GM21786 (cell line): ENCODE data around the gene NPEPPS.
A peak's percentile ranks its signal among the peaks of the same experiment; 100 is the strongest.

Experiments
- ATAC-seq: cut with Tn5 transposase; IDR thresholded peaks from one replicate; pipeline ENCODE4 v1.9.1; 2021; ENCODE audit not compliant: unreplicated experiment

Gene NPEPPS

DNA sequence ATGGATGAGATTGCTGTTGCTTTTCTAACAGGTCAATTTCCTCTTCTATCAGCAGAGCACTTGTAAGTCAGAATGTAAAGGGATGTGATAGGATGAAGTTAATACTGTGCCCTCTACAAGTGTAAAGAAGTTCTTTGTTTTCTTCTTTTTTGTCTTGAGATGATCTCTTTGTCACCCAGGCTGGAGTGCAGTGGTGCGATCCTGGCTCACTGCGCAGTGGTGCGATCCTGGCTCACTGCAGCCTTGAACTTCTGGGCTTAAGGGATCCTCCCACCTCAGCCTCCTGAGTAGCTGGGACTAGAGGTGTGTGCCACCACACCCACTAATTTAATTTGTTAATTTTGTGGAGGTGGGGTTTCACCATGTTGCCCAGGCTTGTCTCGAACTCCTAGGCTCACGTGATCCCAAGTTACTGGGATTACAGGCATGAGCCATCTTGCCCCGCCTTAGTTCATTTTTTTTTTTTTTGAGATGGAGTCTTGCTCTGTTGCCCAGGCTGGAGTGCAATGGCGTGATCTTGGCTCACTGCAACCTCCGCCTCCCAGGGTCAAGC lies 97.2 kb downstream of the NPEPPS start:
- ATAC-seq = no peak

DNA sequence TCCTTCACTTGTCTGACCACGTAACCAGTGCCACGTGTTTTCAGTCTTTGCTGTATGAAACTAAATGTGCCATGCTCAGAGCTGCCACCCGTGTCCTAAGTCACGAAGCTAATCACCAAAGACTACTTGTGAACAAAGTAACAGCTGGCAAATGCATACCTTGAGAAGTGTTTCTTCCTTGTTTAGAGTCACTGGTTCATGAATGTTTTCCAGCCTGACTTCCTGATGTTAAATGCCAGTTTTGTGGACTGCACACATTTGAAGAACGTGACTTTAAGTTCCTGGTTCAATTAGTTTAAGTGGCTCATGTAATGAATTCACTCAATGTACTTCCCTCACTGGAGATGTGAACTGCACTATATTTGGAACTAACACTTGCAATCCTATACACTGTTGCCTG lies 98.9 kb downstream of the NPEPPS start:
- ATAC-seq = no peak

DNA sequence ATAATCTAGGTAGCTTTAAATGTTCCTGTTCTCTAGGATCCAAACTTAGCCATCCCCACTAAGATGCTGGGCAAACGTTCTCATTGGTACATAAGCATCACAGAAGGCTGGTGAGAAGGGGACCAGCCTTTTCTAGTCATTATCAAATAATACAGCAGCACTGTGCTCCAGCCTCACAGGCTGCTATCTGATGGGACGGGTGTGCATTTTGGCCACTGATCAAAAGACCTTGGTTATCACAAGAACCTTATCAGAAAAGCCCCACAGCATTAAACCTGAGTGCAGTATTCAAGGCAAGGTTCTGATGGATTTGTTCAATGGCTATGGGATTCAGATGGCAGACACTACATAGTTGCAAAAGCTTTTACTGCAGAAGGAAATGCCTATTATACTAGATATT lies 99.7 kb downstream of the NPEPPS start:
- no peak for ATAC-seq

DNA sequence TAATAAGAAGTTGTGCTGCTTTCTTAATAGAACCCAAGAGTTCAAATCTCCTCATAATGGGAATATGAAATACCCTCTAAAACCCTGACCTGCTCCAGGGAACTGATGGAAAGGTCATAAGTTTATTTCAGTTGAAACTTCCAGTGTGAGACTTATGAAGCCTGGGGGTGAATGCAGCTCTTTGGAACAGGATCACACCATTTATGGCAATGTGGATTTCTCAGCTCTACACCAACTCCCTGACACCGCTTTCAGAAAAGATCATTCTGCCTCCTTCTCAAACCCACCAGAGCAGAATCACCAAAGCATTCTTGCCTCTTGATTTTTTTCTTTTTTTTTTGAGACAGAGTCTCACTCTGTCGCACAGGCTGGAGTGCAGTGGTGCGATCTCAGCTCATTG lies 102.1 kb downstream of the NPEPPS start:
- no peak for ATAC-seq

DNA sequence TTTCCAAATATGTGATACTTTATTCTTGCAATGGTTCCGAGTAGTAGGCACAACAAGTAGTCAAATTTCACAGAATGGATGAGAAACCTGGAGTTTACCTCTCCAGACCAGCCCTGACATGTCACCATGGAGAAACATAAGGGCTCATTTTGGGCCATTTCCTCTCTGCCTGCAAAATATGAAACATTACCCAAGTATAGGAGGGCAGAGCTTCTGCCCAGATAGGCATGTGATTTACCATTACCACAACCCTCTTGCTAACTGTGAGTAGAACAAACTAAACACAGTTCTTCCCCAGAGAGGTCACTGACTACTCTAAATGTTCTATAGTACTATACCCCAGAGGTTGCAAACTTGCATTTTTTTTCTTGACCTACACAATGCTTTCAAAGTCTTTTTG lies 103.1 kb downstream of the NPEPPS start:
- ATAC-seq = no peak

DNA sequence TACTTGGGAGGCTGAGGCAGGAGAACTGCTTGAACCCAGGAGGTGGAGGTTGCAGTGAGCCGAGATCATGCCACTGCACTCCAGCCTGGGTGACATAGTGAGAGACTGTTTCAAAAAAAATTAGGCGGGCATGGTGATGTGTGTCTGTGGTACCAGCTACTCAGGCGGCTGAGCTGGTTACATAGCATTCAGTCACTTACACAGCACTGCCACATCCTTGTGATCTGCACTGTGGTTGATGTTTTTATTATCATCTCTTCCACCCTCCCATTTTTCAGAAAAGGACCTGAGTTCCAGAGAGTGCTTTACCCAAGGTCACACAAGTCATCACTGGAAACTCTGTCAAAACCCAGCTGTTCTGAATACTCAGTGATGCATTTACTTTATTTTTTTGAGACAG lies 104.0 kb downstream of the NPEPPS start:
- ATAC-seq = no peak

DNA sequence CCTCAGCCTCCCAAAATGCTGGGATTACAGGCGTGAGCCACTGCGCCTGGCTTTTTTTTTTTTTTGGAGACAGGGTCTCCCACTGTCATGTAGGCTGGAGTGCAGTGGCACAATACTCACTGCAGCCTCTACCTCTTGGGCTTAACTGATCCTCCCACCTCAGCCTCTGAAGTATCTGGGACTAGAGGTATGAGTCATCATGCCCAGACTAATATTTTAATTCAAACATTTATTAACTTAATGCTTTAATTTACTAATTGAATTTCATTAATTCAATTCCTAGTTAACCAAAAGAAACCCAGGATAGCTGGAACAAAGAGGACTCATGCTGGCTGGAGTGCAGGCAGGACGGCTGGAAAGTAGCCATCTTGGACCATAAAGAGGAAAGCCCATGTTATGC lies 104.8 kb downstream of the NPEPPS start:
- ATAC-seq = no peak

DNA sequence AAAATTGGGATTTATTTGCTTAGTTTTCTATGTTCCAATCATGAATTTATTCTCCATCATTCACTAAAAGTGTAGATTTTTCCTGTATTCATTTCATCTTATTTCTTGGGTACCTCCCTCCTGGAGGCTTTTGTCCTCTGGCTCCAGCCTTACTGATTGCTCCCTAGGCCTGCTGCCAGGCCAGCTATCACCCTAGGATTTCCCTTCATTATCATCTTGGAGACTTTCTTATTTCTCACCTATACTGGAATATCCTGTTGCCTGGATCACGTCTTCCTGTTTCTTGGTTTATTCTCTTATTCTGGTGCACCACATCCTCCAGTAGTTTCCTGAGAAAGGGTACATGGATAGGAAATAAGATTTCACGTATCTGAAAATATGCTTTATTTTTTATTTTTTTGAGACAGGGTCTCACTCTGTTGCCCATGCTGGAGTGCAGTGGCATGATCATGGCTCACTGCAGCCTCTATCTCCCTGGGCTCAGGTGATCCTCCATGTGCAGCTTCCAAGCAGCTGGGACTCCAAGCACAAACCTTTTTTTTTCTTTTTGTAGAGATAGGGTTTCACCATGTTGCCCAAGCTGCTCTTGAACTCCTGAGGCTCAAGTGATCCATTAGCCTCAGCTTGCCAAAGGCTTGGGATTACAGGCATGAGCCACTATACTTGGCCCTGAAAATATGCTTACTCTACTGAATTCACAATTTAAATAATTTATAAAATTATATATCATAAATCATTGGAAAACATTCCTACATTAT lies 105.5 kb downstream of the NPEPPS start:
- ATAC-seq = no peak

DNA sequence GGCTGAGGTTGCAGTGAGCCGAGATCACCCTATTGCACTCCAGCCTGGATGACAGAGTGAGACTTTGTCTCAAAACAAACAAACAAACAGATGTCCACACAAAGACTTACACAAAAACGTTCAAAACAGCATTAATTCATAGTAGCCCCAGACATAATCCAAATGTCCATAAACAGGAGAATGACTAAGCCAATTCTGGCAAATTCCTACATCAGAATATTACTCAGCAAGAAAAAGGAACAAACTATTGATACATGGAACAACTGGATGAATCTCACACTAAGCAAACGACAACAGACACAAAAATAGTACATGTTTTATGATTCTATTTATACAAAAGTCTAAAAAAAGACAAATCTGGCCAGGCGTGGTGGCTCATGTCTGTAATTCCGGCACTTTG lies 108.0 kb downstream of the NPEPPS start:
- no peak for ATAC-seq

DNA sequence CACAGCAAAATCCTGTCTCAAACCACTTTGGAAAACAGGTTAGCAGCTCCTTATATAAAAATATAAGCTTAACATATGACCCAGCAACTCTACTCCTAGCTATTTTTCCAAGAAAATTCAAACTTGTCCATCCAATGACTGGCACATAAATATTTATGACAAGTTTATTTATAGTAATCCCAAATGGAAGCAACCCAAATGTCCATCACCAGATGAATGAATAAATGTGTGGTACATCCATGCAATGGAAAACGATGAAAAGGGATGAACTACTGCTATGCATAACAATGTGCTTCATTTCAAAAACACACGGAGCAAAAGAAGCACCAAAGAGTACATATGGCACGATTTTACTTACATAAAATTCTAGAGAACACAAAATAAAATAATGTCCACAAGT lies 109.2 kb downstream of the NPEPPS start:
- no peak for ATAC-seq

DNA sequence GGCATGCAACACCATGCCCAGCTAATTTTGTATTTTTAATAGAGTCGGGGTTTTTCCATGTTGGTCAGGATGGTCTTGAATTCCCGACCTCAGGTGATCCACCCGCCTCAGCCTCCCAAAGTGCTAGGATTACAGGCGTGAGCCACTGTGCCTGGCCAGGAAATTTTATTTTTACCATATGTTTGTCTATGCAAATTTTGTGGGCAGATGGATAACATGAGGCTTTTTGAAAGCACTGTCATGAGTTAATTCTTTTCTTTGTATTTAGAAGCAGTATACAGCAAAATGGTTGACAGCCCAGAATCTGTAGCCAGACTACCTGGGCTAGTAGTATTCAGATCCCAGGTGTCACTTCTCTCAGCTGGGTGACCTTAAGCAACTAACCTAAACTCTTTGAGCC lies 110.3 kb downstream of the NPEPPS start:
- ATAC-seq = no peak

DNA sequence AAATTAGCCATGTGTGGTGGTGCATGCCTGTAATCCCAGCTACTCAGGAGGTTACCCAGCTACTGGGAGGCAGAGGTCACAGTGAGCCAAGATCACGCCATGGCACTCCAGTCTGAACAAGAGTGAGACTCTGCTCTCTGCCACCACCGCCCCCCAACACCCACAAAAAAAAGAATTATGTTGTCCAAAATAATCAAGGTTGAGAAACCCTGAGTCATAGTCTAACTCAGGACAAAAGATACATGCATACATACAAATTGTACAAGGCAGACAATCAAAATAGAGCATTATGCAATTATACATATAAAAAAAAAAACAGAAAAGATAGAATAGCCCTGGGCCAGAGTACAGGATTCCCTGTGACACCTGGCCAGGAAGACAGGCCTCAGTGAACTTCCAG lies 112.2 kb downstream of the NPEPPS start:
- no peak for ATAC-seq

DNA sequence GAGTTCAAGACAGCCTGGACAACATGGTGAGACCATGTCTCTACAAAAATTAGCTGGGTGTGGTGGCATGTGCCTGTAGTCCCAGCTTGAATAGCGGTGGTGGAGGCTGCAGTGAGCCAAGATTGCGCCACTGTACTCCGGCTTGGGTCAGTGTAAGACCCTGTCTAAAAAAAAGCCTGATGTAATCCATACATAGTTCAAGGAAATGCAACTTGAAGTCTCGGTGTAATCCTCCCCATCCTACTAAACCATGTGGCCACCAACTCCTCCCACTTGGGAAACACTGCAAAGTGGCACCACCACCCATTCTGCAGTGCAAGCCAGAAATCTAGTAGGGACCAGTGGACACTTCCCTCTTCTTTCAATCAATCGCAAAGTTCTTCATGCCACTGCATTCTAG lies 113.4 kb downstream of the NPEPPS start:
- no peak for ATAC-seq

DNA sequence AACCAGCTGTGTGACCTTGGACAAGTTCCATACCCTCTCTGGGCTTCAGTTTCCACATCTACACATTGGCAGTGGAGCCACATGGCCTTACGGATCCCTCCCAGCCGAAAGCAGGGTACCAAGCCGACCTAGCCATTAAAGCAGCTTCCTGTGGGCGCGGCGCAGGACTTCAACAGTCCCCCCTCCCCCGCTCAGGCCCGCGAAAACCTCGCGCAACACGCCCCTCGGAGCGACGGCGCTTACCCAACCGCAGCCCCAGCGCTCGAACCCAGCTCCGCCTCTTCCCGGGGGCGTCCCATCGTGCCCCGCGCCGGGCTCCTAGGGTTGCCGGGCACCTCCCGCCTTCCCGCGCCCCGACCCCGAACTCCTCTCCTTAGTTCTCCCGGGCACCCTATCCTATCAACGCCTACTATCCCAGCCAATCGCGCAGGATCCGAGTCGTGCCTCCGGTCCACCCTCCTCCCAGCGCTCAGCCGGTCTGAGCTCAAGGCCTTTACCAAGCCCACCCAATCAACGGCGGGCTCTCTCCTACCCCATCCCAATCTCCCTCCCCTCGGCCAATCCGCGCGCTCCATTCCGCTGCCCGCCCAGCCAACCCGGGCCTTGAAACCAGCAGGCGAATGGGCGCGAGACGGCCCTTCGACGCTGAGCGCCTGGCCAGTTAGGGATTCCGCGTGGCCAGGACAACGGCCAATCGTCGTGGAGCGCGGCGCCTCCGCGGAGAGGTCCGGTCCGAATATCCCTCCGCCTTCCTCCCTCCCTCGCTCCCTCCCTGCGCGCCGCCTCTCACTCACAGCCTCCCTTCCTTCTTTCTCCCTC lies 118.5 kb downstream of the NPEPPS start, which contains the start of gene KPNB1:
KPNB1 (plus strand) TSS at position 767 of the 819 bp plus-strand sequence. CDS start 326 bp downstream, outside the sequence.
- ATAC-seq = peak; percentile 80

DNA sequence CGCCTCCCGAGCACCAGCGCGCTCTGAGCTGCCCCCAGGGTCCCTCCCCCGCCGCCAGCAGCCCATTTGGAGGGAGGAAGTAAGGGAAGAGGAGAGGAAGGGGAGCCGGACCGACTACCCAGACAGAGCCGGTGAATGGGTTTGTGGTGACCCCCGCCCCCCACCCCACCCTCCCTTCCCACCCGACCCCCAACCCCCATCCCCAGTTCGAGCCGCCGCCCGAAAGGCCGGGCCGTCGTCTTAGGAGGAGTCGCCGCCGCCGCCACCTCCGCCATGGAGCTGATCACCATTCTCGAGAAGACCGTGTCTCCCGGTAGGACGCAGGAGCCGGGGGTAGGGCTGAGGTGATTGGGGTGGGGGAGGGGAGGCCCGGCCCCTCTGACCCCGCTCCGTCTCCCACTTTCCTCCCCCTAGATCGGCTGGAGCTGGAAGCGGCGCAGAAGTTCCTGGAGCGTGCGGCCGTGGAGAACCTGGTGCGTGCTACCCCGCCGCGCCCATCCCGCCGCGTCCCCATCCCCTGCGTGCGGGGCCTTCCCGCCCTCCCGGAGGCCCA lies 119.1 kb downstream of the NPEPPS start:
- ATAC-seq = no peak

DNA sequence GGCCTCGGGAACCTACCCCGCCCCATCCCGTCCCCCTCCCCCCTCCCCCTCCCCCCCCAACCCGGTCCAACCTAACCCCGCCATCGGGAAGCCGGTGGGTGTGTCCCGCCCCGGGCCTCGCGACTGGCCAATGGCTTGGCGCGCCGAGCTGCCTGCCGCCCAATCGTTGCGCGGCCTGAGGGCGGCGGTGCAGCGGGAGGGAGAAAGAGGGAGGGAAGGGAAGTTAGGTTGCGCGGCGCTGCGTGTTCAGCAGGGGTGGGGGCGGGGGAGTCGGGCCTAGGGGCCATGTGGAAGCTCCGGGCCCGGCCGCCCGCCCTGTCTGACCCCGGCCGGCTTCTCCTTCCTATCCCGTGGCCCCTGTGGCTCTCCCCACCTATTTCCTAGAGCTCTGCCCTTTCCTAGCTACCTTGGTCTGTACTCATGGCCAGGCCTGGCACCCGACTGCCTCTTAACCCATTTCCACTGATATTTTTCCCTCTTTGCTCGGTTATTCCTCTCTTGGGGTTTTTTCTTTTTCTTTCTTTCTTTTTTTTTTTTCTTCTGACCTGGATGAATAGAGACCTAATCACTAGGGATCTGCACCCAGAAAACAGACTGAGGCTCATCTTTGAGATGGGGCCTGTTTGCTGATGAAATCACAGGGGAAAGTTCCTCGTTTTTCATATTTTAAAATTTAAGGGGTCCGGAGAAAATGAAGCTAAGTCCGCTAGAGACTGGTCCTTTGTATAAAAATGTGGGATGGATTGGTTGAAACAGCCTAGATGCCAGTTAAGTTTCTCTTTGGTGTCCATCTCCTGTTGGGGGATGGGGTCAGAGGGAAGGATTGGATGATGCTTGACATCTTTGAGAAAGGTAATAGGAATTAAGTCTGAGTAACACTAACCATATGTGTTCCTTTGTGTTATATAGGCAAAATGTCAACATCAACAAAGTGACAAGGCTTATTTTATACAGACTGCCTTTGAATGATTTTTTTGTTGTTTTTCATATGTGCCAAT lies 119.9 kb downstream of the NPEPPS start:
- ATAC-seq = no peak

DNA sequence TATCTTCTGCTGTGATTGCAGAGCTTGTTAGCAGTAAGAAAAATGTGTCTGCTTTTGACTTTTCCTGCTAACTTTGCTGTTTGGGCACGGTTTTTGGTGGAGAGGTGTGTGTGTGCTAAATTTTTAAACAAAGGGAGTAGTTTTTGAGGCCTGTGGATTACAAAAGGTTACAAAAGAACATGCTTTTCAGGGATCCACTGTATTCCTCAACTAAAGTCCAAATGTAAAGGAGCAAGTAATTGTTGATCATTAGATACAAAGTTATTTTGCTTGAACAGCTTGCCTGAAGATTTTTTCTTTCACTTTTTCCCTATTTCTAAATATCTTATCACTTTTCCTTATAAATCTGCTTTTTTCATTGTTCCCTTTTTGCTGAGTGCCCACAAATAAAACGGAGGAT lies 120.8 kb downstream of the NPEPPS start:
- no peak for ATAC-seq

DNA sequence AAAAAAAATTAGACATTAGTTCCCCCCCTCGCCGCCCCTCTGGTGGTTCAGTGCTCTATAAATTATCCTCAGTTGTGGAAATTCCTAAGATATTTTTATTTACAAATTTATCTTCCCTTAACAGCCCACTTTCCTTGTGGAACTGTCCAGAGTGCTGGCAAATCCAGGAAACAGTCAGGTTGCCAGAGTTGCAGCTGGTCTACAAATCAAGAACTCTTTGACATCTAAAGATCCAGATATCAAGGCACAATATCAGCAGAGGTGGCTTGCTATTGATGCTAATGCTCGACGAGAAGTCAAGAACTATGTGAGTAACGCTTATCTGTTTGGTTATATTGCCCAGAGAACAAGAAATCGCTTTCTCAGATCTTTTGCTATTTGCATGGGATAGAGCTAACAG lies 121.7 kb downstream of the NPEPPS start:
- no peak for ATAC-seq

DNA sequence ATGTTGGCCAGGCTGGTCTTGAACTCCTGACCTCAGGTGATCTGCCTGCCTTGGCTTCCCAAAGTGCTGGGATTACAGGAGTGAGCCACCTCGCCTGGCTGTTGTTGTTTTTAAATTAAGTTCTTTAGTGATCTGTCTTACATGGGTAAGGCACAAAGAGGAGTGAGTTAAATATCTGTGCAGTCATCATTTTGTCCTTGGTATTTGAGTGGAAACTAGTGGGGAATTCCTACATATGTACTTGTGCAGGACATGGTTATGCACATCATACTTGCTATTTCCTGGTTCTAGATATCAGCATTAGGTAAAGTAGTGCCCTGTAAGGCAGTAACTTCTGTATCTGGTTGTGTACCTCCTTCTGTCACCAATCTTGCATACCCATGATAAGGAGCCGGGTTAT lies 122.5 kb downstream of the NPEPPS start:
- no peak for ATAC-seq

DNA sequence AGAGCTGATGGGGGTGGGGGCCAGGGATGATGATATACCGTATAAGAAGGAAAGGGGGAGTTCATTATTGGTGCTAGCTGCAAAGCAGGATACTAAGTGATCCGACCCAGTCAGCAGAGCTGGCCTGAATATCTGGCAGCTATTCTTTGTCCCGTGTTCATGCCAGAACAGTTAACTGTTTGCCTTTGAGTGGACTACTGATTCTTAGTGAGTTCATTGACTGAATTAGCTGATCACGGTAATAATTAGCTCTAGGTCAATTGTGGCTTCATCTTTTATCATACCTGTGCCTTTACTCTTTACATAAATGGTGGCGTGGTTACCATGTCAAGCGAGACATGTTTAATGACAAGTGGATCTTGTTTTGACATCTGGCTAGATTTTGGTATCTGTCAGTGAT lies 124.1 kb downstream of the NPEPPS start:
- no peak for ATAC-seq
